ENCODE results near the gene GABPB1. TPM values are rescaled to one million over a fixed set of nuclear protein-coding genes. Genes with fewer than 3 reads are reported as not detected.

Gene GABPB1
- total RNA-seq, 4 donors from 2014 or later: 9.2 to 21.6 (median 16.3) TPM

DNA sequence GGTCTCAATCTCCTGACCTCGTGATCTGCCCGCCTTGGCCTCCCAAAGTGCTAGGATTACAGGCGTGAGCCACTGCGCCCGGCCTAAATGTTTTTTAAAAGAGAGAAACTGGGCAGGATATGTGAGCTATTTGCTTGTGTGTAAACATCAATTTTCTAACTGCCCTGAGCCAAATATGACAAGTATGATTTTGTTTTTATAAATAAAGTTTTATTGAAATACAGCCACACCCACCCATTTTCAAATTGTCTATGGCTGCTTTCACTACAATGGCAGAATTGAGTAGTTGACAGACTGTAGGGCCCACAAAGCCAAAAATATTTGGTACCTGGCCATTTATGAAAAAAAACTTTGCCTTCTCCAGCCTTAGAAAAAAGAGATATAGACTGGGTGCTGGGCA lies 73.6 kb downstream of the GABPB1 start:
- no peaks in the 10 kb centered on the region for H3K9me3 ChIP-seq
- intact Hi-C loops (cut with DNase I): no loop called here
- no peak overlapping the region for H3K27ac ChIP-seq
- peaks cover 0 to 6% (median 0%) of the 10 kb centered on the region in 3 donors for H3K4me1 ChIP-seq
- no peak for DNase-seq
- TF ChIP-seq, protein P1, sequence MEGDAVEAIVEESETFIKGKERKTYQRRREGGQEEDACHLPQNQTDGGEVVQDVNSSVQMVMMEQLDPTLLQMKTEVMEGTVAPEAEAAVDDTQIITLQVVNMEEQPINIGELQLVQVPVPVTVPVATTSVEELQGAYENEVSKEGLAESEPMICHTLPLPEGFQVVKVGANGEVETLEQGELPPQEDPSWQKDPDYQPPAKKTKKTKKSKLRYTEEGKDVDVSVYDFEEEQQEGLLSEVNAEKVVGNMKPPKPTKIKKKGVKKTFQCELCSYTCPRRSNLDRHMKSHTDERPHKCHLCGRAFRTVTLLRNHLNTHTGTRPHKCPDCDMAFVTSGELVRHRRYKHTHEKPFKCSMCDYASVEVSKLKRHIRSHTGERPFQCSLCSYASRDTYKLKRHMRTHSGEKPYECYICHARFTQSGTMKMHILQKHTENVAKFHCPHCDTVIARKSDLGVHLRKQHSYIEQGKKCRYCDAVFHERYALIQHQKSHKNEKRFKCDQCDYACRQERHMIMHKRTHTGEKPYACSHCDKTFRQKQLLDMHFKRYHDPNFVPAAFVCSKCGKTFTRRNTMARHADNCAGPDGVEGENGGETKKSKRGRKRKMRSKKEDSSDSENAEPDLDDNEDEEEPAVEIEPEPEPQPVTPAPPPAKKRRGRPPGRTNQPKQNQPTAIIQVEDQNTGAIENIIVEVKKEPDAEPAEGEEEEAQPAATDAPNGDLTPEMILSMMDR (IDR thresholded peaks at IDR 0.05): no peak
- no peak for TF ChIP-seq POLR2A (IDR thresholded peaks at IDR 0.05)
- no peak overlapping the region for H3K4me3 ChIP-seq
- peaks cover 0 to 17% (median 0%) of the 10 kb centered on the region in 3 donors for H3K36me3 ChIP-seq
- 86 to 93% methylated on average over 5 of the region's 5 CpGs for WGBS, 2 donors
- H3K27me3 ChIP-seq: no peaks in the 10 kb centered on the region

GRCh38 chr15:50280271-50280670 lies 74.7 kb downstream of the GABPB1 start:
- Histone ChIP-seq H3K36me3 (peaks cover 0 to 10% (median 0%) of the 10 kb centered on the region in 3 donors), H3K9me3 (no peaks in the 10 kb centered on the region), H3K4me3 (no peak overlapping the region), H3K4me1 (peaks cover 0 to 6% (median 0%) of the 10 kb centered on the region in 3 donors), H3K27me3 (no peaks in the 10 kb centered on the region), H3K27ac (no peak overlapping the region)
- intact Hi-C loops (cut with DNase I): no loop called here
- 51 to 68% methylated on average over 3 of the region's 3 CpGs for WGBS, 2 donors
- TF ChIP-seq, protein P1 (IDR thresholded peaks at IDR 0.05): no peak
- TF ChIP-seq POLR2A (IDR thresholded peaks at IDR 0.05): no peak
- no peak for DNase-seq

- 76 to 78% methylated on average over 4 of the region's 4 CpGs for WGBS, 2 donors
- no peaks in the 10 kb centered on the region for H3K9me3 ChIP-seq
- intact Hi-C loops (cut with DNase I): no loop called here
Measured at GRCh38 chr15:50278496-50278895, 76.5 kb downstream of the GABPB1 start.

GRCh38 chr15:50277370-50277769 lies 77.6 kb downstream of the GABPB1 start:
- DNase-seq: no peak
- 76 to 77% methylated on average over 1 of the region's 1 CpG for WGBS, 2 donors
- Histone ChIP-seq H3K9me3 (no peaks in the 10 kb centered on the region), H3K27ac (no peak overlapping the region), H3K36me3 (peaks cover 0 to 7% (median 0%) of the 10 kb centered on the region in 3 donors), H3K27me3 (no peaks in the 10 kb centered on the region), H3K4me3 (no peak overlapping the region), H3K4me1 (peaks cover 0 to 6% (median 0%) of the 10 kb centered on the region in 3 donors)
- TF ChIP-seq, protein P1 (IDR thresholded peaks at IDR 0.05): no peak
- intact Hi-C loops (cut with DNase I): no loop called here

More at GRCh38 chr15:50278496-50278895, 76.5 kb downstream of the GABPB1 start:
- no peaks in the 10 kb centered on the region for H3K27me3 ChIP-seq
- no peak overlapping the region for H3K27ac ChIP-seq
- H3K4me3 ChIP-seq: no peak overlapping the region
- no peak for DNase-seq
- H3K36me3 ChIP-seq: peaks cover 0 to 7% (median 0%) of the 10 kb centered on the region in 3 donors
- H3K4me1 ChIP-seq: peaks cover 0 to 6% (median 0%) of the 10 kb centered on the region in 3 donors
- TF ChIP-seq POLR2A (IDR thresholded peaks at IDR 0.05): no peak
- TF ChIP-seq, protein P1 (IDR thresholded peaks at IDR 0.05): no peak

- TF ChIP-seq, protein P1 (IDR thresholded peaks at IDR 0.05): no peak
- TF ChIP-seq POLR2A (IDR thresholded peaks at IDR 0.05): no peak
- Histone ChIP-seq H3K9me3 (no peaks in the 10 kb centered on the region), H3K4me1 (peaks cover 0 to 6% (median 0%) of the 10 kb centered on the region in 3 donors), H3K27me3 (no peaks in the 10 kb centered on the region), H3K4me3 (no peak overlapping the region), H3K27ac (no peak overlapping the region), H3K36me3 (peaks cover 0 to 7% (median 0%) of the 10 kb centered on the region in 3 donors)
- no peak for DNase-seq
- intact Hi-C loops (cut with DNase I): no loop called here
- 88 to 90% methylated on average over 3 of the region's 3 CpGs for WGBS, 2 donors
Measured at GRCh38 chr15:50275908-50276307, 79.1 kb downstream of the GABPB1 start.
